Measurements from ENCODE around the gene CBX4. TPM values are rescaled to one million over a fixed set of nuclear protein-coding genes. Genes with fewer than 3 reads are reported as not detected.
"Not testable (repeated sequence)": the region's sequence is repeated elsewhere in the genome, so short reads cannot be mapped to it uniquely, and the experiment has no call there.

The CBX4 gene
- polyA plus RNA-seq, 12 donors = 5.1 to 19.2 (median 7.3) TPM; not detected in 1

GRCh38 chr17:79862238-79862637 lies 23.0 kb upstream of the CBX4 start:
- no peak for DNase-seq

- DNase-seq = no peak
Observed at GRCh38 chr17:79861413-79862216, 22.4 kb upstream of the CBX4 start.

GRCh38 chr17:79859676-79860615 lies 20.7 kb upstream of the CBX4 start:
- DNase-seq = no peak

- no peak for DNase-seq
Observed at GRCh38 chr17:79857095-79857494, 17.9 kb upstream of the CBX4 start.

GRCh38 chr17:79855331-79856124 lies 16.3 kb upstream of the CBX4 start:
- no peak for DNase-seq

- no peak for DNase-seq
Observed at GRCh38 chr17:79854080-79855060, 15.1 kb upstream of the CBX4 start.

GRCh38 chr17:79853168-79853567 lies 13.9 kb upstream of the CBX4 start:
- not testable (repeated sequence) for DNase-seq

GRCh38 chr17:79852748-79853147 lies 13.5 kb upstream of the CBX4 start:
- DNase-seq = no peak

- no peak for DNase-seq
Observed at GRCh38 chr17:79851461-79851817, 12.2 kb upstream of the CBX4 start.

GRCh38 chr17:79850571-79851460 lies 11.6 kb upstream of the CBX4 start:
- no peak for DNase-seq

- no peak for DNase-seq
Observed at GRCh38 chr17:79849953-79850352, 10.7 kb upstream of the CBX4 start.

GRCh38 chr17:79848370-79848766 lies 9.1 kb upstream of the CBX4 start:
- no peak for DNase-seq

- DNase-seq = no peak
Observed at GRCh38 chr17:79847698-79848369, 8.6 kb upstream of the CBX4 start.

GRCh38 chr17:79845601-79845949 lies 6.3 kb upstream of the CBX4 start:
- no peak for DNase-seq

- no peak for DNase-seq
Observed at GRCh38 chr17:79844869-79845600, 5.8 kb upstream of the CBX4 start.

GRCh38 chr17:79843816-79844800 lies 4.9 kb upstream of the CBX4 start:
- DNase-seq = peak; percentile 77

- DNase-seq = no peak
Observed at GRCh38 chr17:79843474-79843815, 4.2 kb upstream of the CBX4 start.
